Measurements from ENCODE around the gene PXDC1.
"Not testable (repeated sequence)": the region's sequence is repeated elsewhere in the genome, so short reads cannot be mapped to it uniquely, and the experiment has no call there.

PXDC1 gene

GRCh38 chr6:3782876-3783832 lies 31.6 kb upstream of the PXDC1 start:
- no peak for DNase-seq

GRCh38 chr6:3781504-3781903 lies 30.0 kb upstream of the PXDC1 start:
- no peak for DNase-seq

- DNase-seq, result no peak
Measured at GRCh38 chr6:3779574-3779849, 28.0 kb upstream of the PXDC1 start.

GRCh38 chr6:3778701-3779573 lies 27.4 kb upstream of the PXDC1 start:
- no peak for DNase-seq

GRCh38 chr6:3777730-3778461 lies 26.4 kb upstream of the PXDC1 start:
- no peak for DNase-seq

- DNase-seq, result no peak
Measured at GRCh38 chr6:3776881-3777507, 25.5 kb upstream of the PXDC1 start.

GRCh38 chr6:3775847-3776246 lies 24.3 kb upstream of the PXDC1 start:
- no peak for DNase-seq

- no peak for DNase-seq
Measured at GRCh38 chr6:3775386-3775785, 23.9 kb upstream of the PXDC1 start.

GRCh38 chr6:3773678-3774298 lies 22.3 kb upstream of the PXDC1 start:
- no peak for DNase-seq

- not testable (repeated sequence) for DNase-seq
Measured at GRCh38 chr6:3772127-3772999, 20.9 kb upstream of the PXDC1 start.

- no peak for DNase-seq
Measured at GRCh38 chr6:3771407-3772011, 20.0 kb upstream of the PXDC1 start.

- DNase-seq, result no peak
Measured at GRCh38 chr6:3770023-3770720, 18.7 kb upstream of the PXDC1 start.

GRCh38 chr6:3769610-3770009 lies 18.1 kb upstream of the PXDC1 start:
- no peak for DNase-seq

GRCh38 chr6:3768502-3768901 lies 17.0 kb upstream of the PXDC1 start:
- no peak for DNase-seq

- not testable (repeated sequence) for DNase-seq
Measured at GRCh38 chr6:3767483-3767882, 16.0 kb upstream of the PXDC1 start.

- DNase-seq, result no peak
Measured at GRCh38 chr6:3766214-3766613, 14.7 kb upstream of the PXDC1 start.

- no peak for DNase-seq
Measured at GRCh38 chr6:3765415-3765814, 13.9 kb upstream of the PXDC1 start.

GRCh38 chr6:3764516-3765335 lies 13.2 kb upstream of the PXDC1 start:
- no peak for DNase-seq

GRCh38 chr6:3762852-3763251 lies 11.3 kb upstream of the PXDC1 start:
- no peak for DNase-seq
